OCI-LY7 (cell line): ENCODE data around the gene GPR153.

Experiments used
- EZH2phosphoT487 ChIP-seq: fragments of 200-600 bp; sonication (generic); IDR thresholded peaks from 2 replicates; pipeline ENCODE4 v1.6.1; 2018; ENCODE audit warnings: low read depth, borderline replicate concordance, mild to moderate bottlenecking, mixed run types, antibody characterized with exemption, low read length, moderate library complexity, mixed read lengths
- TF ChIP-seq, protein P1 (sequence below): fragments of 200-600 bp; sonication (generic); conservative IDR thresholded peaks from 2 replicates; pipeline ENCODE4 v1.5.1; 2014; ENCODE audit warnings: mild to moderate bottlenecking, antibody characterized with exemption, low read length, moderate library complexity, mixed read lengths

GRCh38 chr1:6286266-6286665 lies 25.4 kb upstream of the GPR153 start:
- TF ChIP-seq, protein P1, sequence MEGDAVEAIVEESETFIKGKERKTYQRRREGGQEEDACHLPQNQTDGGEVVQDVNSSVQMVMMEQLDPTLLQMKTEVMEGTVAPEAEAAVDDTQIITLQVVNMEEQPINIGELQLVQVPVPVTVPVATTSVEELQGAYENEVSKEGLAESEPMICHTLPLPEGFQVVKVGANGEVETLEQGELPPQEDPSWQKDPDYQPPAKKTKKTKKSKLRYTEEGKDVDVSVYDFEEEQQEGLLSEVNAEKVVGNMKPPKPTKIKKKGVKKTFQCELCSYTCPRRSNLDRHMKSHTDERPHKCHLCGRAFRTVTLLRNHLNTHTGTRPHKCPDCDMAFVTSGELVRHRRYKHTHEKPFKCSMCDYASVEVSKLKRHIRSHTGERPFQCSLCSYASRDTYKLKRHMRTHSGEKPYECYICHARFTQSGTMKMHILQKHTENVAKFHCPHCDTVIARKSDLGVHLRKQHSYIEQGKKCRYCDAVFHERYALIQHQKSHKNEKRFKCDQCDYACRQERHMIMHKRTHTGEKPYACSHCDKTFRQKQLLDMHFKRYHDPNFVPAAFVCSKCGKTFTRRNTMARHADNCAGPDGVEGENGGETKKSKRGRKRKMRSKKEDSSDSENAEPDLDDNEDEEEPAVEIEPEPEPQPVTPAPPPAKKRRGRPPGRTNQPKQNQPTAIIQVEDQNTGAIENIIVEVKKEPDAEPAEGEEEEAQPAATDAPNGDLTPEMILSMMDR = no peak
- TF ChIP-seq EZH2phosphoT487 = no peak
